GM12864 (cell line): Measurements from ENCODE around the gene ZNF223.
A peak's percentile ranks its signal among the peaks of the same experiment; 100 is the strongest.

Source experiments
- DNase-seq: peaks from one replicate; pipeline ENCODE4 v3.0.0-alpha.2; 2011; ENCODE audit warnings: low read depth
- H3K4me3 ChIP-seq: 2 replicates; pipeline ENCODE4 v1.5.1; 2011; ENCODE audit warnings: mild to moderate bottlenecking, low read depth, low read length, control low read depth
- CTCF ChIP-seq: IDR thresholded peaks from 2 replicates; pipeline ENCODE4 v1.5.1; 2011; ENCODE audit warnings: low read depth, mild to moderate bottlenecking, moderate library complexity, low read length, control low read depth, inconsistent platforms; ENCODE audit errors: missing control alignments

ZNF223 gene

GRCh38 chr19:44107751-44108150 is 55.9 kb downstream of the ZNF223 start:
- no peak overlapping the region for H3K4me3 ChIP-seq
- no peak for DNase-seq
- no peak for TF ChIP-seq CTCF

GRCh38 chr19:44109458-44109857 is 57.6 kb downstream of the ZNF223 start:
- no peak for DNase-seq
- TF ChIP-seq CTCF: no peak
- no peak overlapping the region for H3K4me3 ChIP-seq

GRCh38 chr19:44111910-44112463 is 60.2 kb downstream of the ZNF223 start:
- TF ChIP-seq CTCF: no peak
- no peak overlapping the region for H3K4me3 ChIP-seq
- no peak for DNase-seq

- TF ChIP-seq CTCF: no peak
- DNase-seq: no peak
- H3K4me3 ChIP-seq: peak overlapping the region; percentile 92
These were observed 60.9 kb downstream of the ZNF223 start for GRCh38 chr19:44112802-44113137.

GRCh38 chr19:44113138-44113783 is 61.4 kb downstream of the ZNF223 start, which contains the start of gene ZNF225:
TSS of gene ZNF225 (plus strand) at chr19:44113399. CDS start at chr19:44115828, 2,429 bp downstream.
- TF ChIP-seq CTCF: no peak
- DNase-seq: peak; percentile 94

GRCh38 chr19:44113784-44114390 is 62.1 kb downstream of the ZNF223 start:
- no peak for TF ChIP-seq CTCF
- peak overlapping the region; percentile 92 for H3K4me3 ChIP-seq
- DNase-seq: no peak

More at GRCh38 chr19:44113138-44113783, 61.4 kb downstream of the ZNF223 start, which contains the start of gene ZNF225:
- peak within 1 kb of the TSS; percentile 92 for H3K4me3 ChIP-seq
